Forelimb muscle (tissue), 1 donor: ENCODE measurements around the gene ANKRD31. TPM values are rescaled to one million over a fixed set of nuclear protein-coding genes. Genes with fewer than 3 reads are reported as not detected.

Experiments
- DNase-seq: peaks from one replicate; pipeline ENCODE4 v3.0.0-alpha.2; 2013; ENCODE audit warnings: low read depth
- polyA plus RNA-seq: library from polyadenylated mRNA; unstranded; fragments of 120-200 nt; gene quantifications from one replicate; pipeline ENCODE4 v1.2.1, GENCODE V29; 2013; ENCODE audit not compliant: insufficient read length

ANKRD31 gene
- polyA plus RNA-seq, 1 donor = 0.13 TPM

- DNase-seq = no peak
Measured at GRCh38 chr5:75042522-75042921, 194.2 kb downstream of the ANKRD31 start.

GRCh38 chr5:75040973-75041372 lies 195.7 kb downstream of the ANKRD31 start:
- DNase-seq = no peak

DNA sequence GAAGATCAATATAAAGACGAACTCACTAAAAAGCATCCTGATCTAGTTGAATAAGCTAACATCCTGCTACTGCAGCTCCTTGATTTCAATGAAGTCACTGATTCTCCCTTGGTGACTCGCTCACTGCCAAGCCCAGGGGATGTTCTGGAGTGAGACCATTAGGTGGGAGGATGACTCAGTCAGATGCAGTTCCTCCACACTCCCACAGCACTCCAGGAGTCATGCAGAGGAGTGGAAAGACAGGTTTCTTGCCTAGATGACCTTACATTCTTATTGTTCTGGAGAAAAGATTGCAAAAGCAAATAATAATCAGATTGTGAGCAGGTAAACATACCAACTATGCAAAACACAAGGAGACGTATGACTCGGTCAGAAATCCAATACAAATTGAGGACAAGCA lies 199.6 kb downstream of the ANKRD31 start:
- no peak for DNase-seq

- no peak for DNase-seq
Measured at GRCh38 chr5:75034137-75034739, 202.4 kb downstream of the ANKRD31 start.

- no peak for DNase-seq
Measured at GRCh38 chr5:75031366-75031765, 205.3 kb downstream of the ANKRD31 start.

DNA sequence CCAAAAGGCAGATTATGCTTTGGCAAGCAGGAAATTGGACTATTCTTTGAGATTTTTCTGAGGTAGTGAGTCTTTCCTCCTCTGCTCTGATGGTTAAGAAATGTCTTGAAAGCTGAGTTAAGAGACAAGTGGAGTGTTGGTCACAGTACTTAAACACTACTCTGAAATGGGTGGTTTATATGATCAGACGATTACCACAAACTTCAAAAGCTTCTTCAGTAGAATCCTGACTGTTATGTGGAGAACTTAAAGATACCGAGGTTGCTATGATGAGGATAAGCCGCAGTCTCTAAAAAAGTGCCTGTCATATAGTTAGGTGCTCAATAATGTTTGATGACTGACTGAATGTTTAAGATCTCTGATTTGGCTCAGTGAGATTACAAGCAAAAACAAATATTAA lies 208.6 kb downstream of the ANKRD31 start:
- no peak for DNase-seq

DNA sequence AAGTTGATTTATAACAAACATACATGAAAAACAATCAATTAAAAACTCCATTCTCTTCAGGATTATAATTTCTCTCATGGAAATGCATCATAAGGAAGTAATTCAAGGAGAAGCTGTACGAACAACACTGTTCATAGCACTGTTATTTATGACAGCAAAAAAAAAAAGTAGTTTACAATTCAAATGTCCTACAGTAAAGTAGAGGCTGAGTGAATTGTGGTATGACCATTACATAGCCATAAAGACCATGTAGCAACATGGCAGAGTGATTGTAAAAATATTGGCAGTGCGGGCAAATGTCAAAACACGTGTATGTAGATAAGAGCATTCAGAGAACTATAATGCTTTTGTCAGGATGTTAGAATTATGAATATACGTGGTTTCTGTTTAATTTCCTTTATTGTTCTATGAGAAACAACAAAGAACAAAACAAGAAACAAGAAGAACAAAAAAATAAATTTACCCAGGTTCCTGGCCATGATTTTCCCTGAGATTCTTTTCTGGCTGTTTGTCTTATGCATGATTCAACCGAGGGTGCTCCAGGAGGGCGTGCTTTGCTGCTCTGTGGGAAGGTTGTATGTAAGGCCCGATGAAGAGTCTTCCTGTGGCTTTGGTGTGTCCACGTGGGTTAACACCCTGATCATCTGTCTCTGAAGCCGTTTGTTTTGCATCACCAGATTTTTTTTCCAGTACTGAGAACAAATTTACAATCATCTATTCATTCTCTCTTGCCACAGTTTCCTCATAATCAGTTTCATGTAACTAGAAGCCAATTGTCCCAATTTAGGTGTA lies 213.1 kb downstream of the ANKRD31 start:
- DNase-seq = no peak

DNA sequence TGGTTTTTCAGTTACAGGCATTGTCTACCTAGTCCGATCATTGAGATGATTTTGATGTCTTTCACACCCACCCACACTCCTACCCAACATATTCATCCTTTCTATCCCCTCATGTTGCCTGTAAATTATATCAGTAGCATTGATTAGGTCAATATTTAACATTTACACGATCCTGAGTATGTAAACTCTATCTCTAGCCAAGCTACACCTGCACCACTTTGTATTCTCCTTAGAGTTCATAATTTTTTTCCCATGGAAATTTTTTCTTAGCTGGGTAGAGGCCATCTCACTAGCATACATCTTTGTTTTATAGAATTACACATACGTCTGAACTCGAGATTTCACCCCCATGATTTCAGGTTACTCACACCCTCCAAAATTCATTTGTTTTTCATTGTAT lies 214.9 kb downstream of the ANKRD31 start:
- no peak for DNase-seq

- no peak for DNase-seq
Measured at GRCh38 chr5:75021219-75021618, 215.5 kb downstream of the ANKRD31 start.

- no peak for DNase-seq
Measured at GRCh38 chr5:75020016-75020656, 216.5 kb downstream of the ANKRD31 start.

DNA sequence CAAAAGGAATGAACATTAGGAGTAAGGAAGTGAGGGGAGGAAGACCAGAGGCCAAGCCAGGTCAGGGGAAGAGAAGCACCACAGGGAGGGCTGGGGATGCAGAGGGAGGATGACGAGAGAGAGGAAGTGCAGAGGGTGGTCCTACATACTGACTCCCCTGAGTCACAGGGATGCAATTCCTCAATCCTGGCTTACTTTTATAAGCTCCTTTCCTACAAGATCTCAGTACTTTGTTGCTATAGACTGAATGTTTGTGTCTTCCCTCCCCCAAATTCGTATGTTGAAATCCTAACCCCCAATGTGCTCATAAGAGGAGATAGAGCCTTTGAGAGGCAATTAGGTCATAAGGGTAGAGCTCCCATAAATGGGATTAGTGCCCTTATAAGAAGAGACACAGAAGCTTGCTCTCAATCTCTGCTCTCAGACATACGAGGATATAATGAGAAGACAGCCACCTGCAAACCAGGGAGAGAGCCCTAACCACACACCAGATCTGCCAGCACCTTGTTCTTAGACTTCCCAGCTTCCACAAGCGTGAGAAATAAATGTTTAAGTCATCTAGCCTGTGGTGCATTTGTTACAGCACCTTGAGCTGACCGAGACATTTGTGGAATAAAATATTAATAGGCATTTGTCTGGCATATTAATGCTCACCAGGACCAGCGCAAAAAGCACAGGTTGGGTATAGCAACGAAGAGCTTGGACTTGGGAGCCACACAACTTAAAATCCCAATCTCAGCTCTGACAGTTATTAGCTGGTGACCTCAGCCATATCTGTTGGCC lies 217.7 kb downstream of the ANKRD31 start:
- DNase-seq = no peak

Other genes starting within 250 kb of the ANKRD31 start
- gene GCNT4, start 184.3 kb downstream of the ANKRD31 start, polyA plus RNA-seq = 0.15 TPM
- 29.4 TPM for gene HMGCR, start 100.3 kb upstream of the ANKRD31 start, polyA plus RNA-seq